ENCODE data around the gene ARHGAP10. TPM values are rescaled to one million over a fixed set of nuclear protein-coding genes. Genes with fewer than 3 reads are reported as not detected.

The ARHGAP10 gene
- total RNA-seq, 2 experiments from 2014 or later: 5.8 to 6.1 TPM

GRCh38 chr4:147772056-147772455 lies 40.2 kb downstream of the ARHGAP10 start:
- no peak overlapping the region for H3K4me3 Mint-ChIP-seq
- H3K27ac Mint-ChIP-seq: no peak overlapping the region
- H3K36me3 Mint-ChIP-seq: no peaks in the 10 kb centered on the region
- peaks cover 11% of the 10 kb centered on the region for H3K4me1 Mint-ChIP-seq
- H3K27me3 Mint-ChIP-seq: no peaks in the 10 kb centered on the region
- no peaks in the 10 kb centered on the region for H3K9me3 Mint-ChIP-seq
- DNase-seq: no peak

GRCh38 chr4:147772459-147772969 lies 40.6 kb downstream of the ARHGAP10 start:
- Mint-ChIP-seq H3K4me3 (no peak overlapping the region), H3K36me3 (no peaks in the 10 kb centered on the region), H3K4me1 (peaks cover 14% of the 10 kb centered on the region), H3K9me3 (no peaks in the 10 kb centered on the region), H3K27ac (no peak overlapping the region), H3K27me3 (no peaks in the 10 kb centered on the region)
- DNase-seq: no peak

- Mint-ChIP-seq H3K27me3 (no peaks in the 10 kb centered on the region), H3K9me3 (no peaks in the 10 kb centered on the region), H3K36me3 (no peaks in the 10 kb centered on the region), H3K4me1 (peaks cover 14% of the 10 kb centered on the region), H3K4me3 (no peak overlapping the region), H3K27ac (no peak overlapping the region)
- no peak for DNase-seq
Measured at GRCh38 chr4:147773261-147774184, 41.6 kb downstream of the ARHGAP10 start.

GRCh38 chr4:147776716-147777115 lies 44.8 kb downstream of the ARHGAP10 start:
- Mint-ChIP-seq H3K4me3 (no peak overlapping the region), H3K27me3 (no peaks in the 10 kb centered on the region), H3K9me3 (no peaks in the 10 kb centered on the region), H3K27ac (no peak overlapping the region), H3K4me1 (peaks cover 15% of the 10 kb centered on the region), H3K36me3 (no peaks in the 10 kb centered on the region)
- no peak for DNase-seq

- Mint-ChIP-seq H3K36me3 (no peaks in the 10 kb centered on the region), H3K27ac (no peak overlapping the region), H3K4me3 (no peak overlapping the region), H3K9me3 (no peaks in the 10 kb centered on the region), H3K4me1 (peaks cover 20% of the 10 kb centered on the region), H3K27me3 (no peaks in the 10 kb centered on the region)
- no peak for DNase-seq
Measured at GRCh38 chr4:147777456-147778091, 45.7 kb downstream of the ARHGAP10 start.

GRCh38 chr4:147778942-147779341 lies 47.1 kb downstream of the ARHGAP10 start:
- no peak for DNase-seq
- Mint-ChIP-seq H3K9me3 (no peaks in the 10 kb centered on the region), H3K36me3 (no peaks in the 10 kb centered on the region), H3K27me3 (no peaks in the 10 kb centered on the region), H3K27ac (no peak overlapping the region), H3K4me3 (no peak overlapping the region), H3K4me1 (peaks cover 18% of the 10 kb centered on the region)

GRCh38 chr4:147779451-147779850 lies 47.6 kb downstream of the ARHGAP10 start:
- Mint-ChIP-seq H3K4me3 (no peak overlapping the region), H3K27me3 (no peaks in the 10 kb centered on the region), H3K9me3 (no peaks in the 10 kb centered on the region), H3K4me1 (peaks cover 18% of the 10 kb centered on the region), H3K36me3 (no peaks in the 10 kb centered on the region), H3K27ac (no peak overlapping the region)
- DNase-seq: no peak

- Mint-ChIP-seq H3K9me3 (no peaks in the 10 kb centered on the region), H3K36me3 (no peaks in the 10 kb centered on the region), H3K4me3 (no peak overlapping the region), H3K27ac (no peak overlapping the region), H3K4me1 (peaks cover 20% of the 10 kb centered on the region), H3K27me3 (no peaks in the 10 kb centered on the region)
- no peak for DNase-seq
Measured at GRCh38 chr4:147780137-147780777, 48.4 kb downstream of the ARHGAP10 start.

GRCh38 chr4:147782087-147782781 lies 50.3 kb downstream of the ARHGAP10 start:
- Mint-ChIP-seq H3K4me1 (peaks cover 25% of the 10 kb centered on the region), H3K27me3 (no peaks in the 10 kb centered on the region), H3K36me3 (no peaks in the 10 kb centered on the region), H3K4me3 (no peak overlapping the region), H3K9me3 (no peaks in the 10 kb centered on the region), H3K27ac (no peak overlapping the region)
- no peak for DNase-seq

GRCh38 chr4:147785129-147785528 lies 53.2 kb downstream of the ARHGAP10 start:
- Mint-ChIP-seq H3K9me3 (peaks cover 1% of the 10 kb centered on the region), H3K27me3 (no peaks in the 10 kb centered on the region), H3K4me3 (no peak overlapping the region), H3K4me1 (peaks cover 20% of the 10 kb centered on the region), H3K27ac (no peak overlapping the region), H3K36me3 (no peaks in the 10 kb centered on the region)
- no peak for DNase-seq

GRCh38 chr4:147786031-147786430 lies 54.1 kb downstream of the ARHGAP10 start:
- no peaks in the 10 kb centered on the region for H3K36me3 Mint-ChIP-seq
- no peak overlapping the region for H3K4me3 Mint-ChIP-seq
- H3K9me3 Mint-ChIP-seq: peaks cover 1% of the 10 kb centered on the region
- H3K27ac Mint-ChIP-seq: no peak overlapping the region
- no peaks in the 10 kb centered on the region for H3K27me3 Mint-ChIP-seq
- no peak for DNase-seq
- peaks cover 14% of the 10 kb centered on the region for H3K4me1 Mint-ChIP-seq

- Mint-ChIP-seq H3K4me3 (no peak overlapping the region), H3K9me3 (peaks cover 1% of the 10 kb centered on the region), H3K36me3 (no peaks in the 10 kb centered on the region), H3K4me1 (peaks cover 14% of the 10 kb centered on the region), H3K27ac (no peak overlapping the region), H3K27me3 (no peaks in the 10 kb centered on the region)
- DNase-seq: no peak
Measured at GRCh38 chr4:147786531-147786930, 54.6 kb downstream of the ARHGAP10 start.

- no peaks in the 10 kb centered on the region for H3K27me3 Mint-ChIP-seq
Measured at GRCh38 chr4:147787204-147787603, 55.3 kb downstream of the ARHGAP10 start.

GRCh38 chr4:147788791-147789190 lies 56.9 kb downstream of the ARHGAP10 start:
- DNase-seq: no peak
- no peaks in the 10 kb centered on the region for H3K36me3 Mint-ChIP-seq
- H3K9me3 Mint-ChIP-seq: peaks cover 1% of the 10 kb centered on the region
- H3K27me3 Mint-ChIP-seq: no peaks in the 10 kb centered on the region
- no peak overlapping the region for H3K27ac Mint-ChIP-seq
- H3K4me1 Mint-ChIP-seq: peaks cover 27% of the 10 kb centered on the region
- no peak overlapping the region for H3K4me3 Mint-ChIP-seq

More at GRCh38 chr4:147787204-147787603, 55.3 kb downstream of the ARHGAP10 start:
- Mint-ChIP-seq H3K4me1 (peaks cover 15% of the 10 kb centered on the region), H3K27ac (no peak overlapping the region), H3K9me3 (peaks cover 1% of the 10 kb centered on the region), H3K36me3 (no peaks in the 10 kb centered on the region), H3K4me3 (no peak overlapping the region)
- no peak for DNase-seq

Data from activated naive CD8-positive, alpha-beta T cell treated with anti-CD3 and anti-CD28 coated beads for 36 hours (primary cell).